H1 (cell line): ENCODE results near the gene PXT1. TPM values are rescaled to one million over a fixed set of nuclear protein-coding genes. Genes with fewer than 3 reads are reported as not detected.

ENCODE experiments used
- CTCF ChIA-PET: fragments of 300-600 bp; sonication (Branson Sonifier 250); formaldehyde crosslinking; loops from one replicate; lab custom pipeline; 2021; ENCODE audit not compliant: partially characterized antibody; lab: Charles Lee
- POLR2A ChIA-PET: fragments of 300-600 bp; sonication (Branson Sonifier 250); formaldehyde crosslinking; loops from one replicate; lab custom pipeline; 2021; ENCODE audit warnings: inconsistent platforms; ENCODE audit not compliant: partially characterized antibody; lab: Charles Lee
- DNase-seq, 2 experiments: peaks; one replicate each; pipeline versions ENCODE4 v3.0.0 to v3.0.0-alpha.2; 2010 to 2022; ENCODE audit warnings: low spot score in 2 of 2, low read depth in 1 of 2, mixed read lengths in 1 of 2
- FAIRE-seq: peaks from 2 replicates; lab custom pipeline; 2011; peaks lifted over from hg19 to GRCh38; lab: Jason Lieb, UNC
- H2AFZ ChIP-seq: 2 replicates; pipeline ENCODE4 v1.8.1; 2012; ENCODE audit warnings: low read length, inconsistent platforms
- H2AK5ac ChIP-seq: 2 replicates; pipeline ENCODE4 v1.6.1; 2013; ENCODE audit warnings: low read depth, low read length
- H2BK120ac ChIP-seq: replicated peaks from 2 replicates; pipeline ENCODE3; 2013; ENCODE audit warnings: low read depth, low read length, inconsistent platforms
- H2BK12ac ChIP-seq: 2 replicates; pipeline ENCODE4 v1.6.1; 2013; ENCODE audit warnings: low read depth, low read length
- H2BK15ac ChIP-seq: 2 replicates; pipeline ENCODE4 v1.6.1; 2013; ENCODE audit warnings: low read length
- H2BK20ac ChIP-seq: 2 replicates; pipeline ENCODE4 v1.6.1; 2013; ENCODE audit warnings: low read length
- H2BK5ac ChIP-seq: 2 replicates; pipeline ENCODE4 v1.6.1; 2013; ENCODE audit warnings: low read depth, low read length
- H3K14ac ChIP-seq: 2 replicates; pipeline ENCODE4 v1.6.1; 2013; ENCODE audit warnings: inconsistent platforms; ENCODE audit not compliant: insufficient read length
- H3K18ac ChIP-seq: 2 replicates; pipeline ENCODE4 v1.6.1; 2013; ENCODE audit warnings: low read length; ENCODE audit errors: extremely low read depth
- H3K23ac ChIP-seq: 2 replicates; pipeline ENCODE4 v1.6.1; 2013; ENCODE audit warnings: inconsistent platforms; ENCODE audit not compliant: insufficient read length
- H3K23me2 ChIP-seq: 2 replicates; pipeline ENCODE4 v1.6.1; 2013; ENCODE audit warnings: low read depth, low read length
- H3K27ac ChIP-seq: 2 replicates; pipeline ENCODE4 v1.6.1; 2011; ENCODE audit warnings: low read depth, low read length, inconsistent platforms
- H3K27me3 ChIP-seq, 4 experiments: replicated peaks in 1 of 4; 1 replicate in 1 of 4; 2 replicates in 3 of 4; pipeline versions ENCODE4 v1.6.1 to v1.8.1; 2011 to 2013; ENCODE audit warnings: low read length in 3 of 4, mild to moderate bottlenecking in 3 of 4, inconsistent platforms in 2 of 4, mixed read lengths in 2 of 4, moderate library complexity in 1 of 4; ENCODE audit not compliant: control insufficient read depth in 3 of 4, insufficient read depth in 3 of 4; ENCODE audit errors: extremely low read depth in 1 of 4
- H3K36me3 ChIP-seq, 4 experiments: 2 replicates each; pipeline versions ENCODE4 v1.6.1 to v1.8.1; 2011 to 2013; ENCODE audit warnings: mild to moderate bottlenecking in 4 of 4, low read length in 3 of 4, moderate library complexity in 2 of 4, control low read depth in 1 of 4, inconsistent platforms in 1 of 4; ENCODE audit not compliant: insufficient read depth in 4 of 4, control insufficient read depth in 2 of 4
- H3K4ac ChIP-seq: replicated peaks from 2 replicates; pipeline ENCODE3; 2013; ENCODE audit warnings: low read length, low read depth, mixed read lengths, inconsistent platforms; ENCODE audit not compliant: insufficient read length
- H3K4me1 ChIP-seq, 4 experiments: replicated peaks in 1 of 4; 1 replicate in 1 of 4; 2 replicates in 3 of 4; pipeline versions ENCODE4 v1.6.1 to v1.8.1; 2011 to 2013; ENCODE audit warnings: low read length in 3 of 4, inconsistent platforms in 2 of 4, mixed read lengths in 1 of 4; ENCODE audit not compliant: insufficient read depth in 4 of 4, control insufficient read depth in 3 of 4
- H3K4me2 ChIP-seq, 2 experiments: 2 replicates each; pipeline versions ENCODE4 v1.6.1 to v1.8.1; 2011 to 2013; ENCODE audit warnings: low read depth in 2 of 2, low read length in 2 of 2, control low read depth in 1 of 2, inconsistent platforms in 1 of 2, mild to moderate bottlenecking in 1 of 2; ENCODE audit not compliant: insufficient read depth in 1 of 2
- H3K4me3 ChIP-seq, 4 experiments: fragments of 200-600, 300-600 bp in 1 of 4; sonication (generic), shearing (Covaris generic), sonication (Bioruptor Twin) in 1 of 4; 2 replicates each; pipeline versions ENCODE4 v1.5.1 to v1.8.1; 2011 to 2016; ENCODE audit warnings: low read length in 4 of 4, low read depth in 3 of 4, control low read depth in 2 of 4, inconsistent platforms in 2 of 4, mild to moderate bottlenecking in 2 of 4, mixed read lengths in 1 of 4, moderate library complexity in 1 of 4; ENCODE audit not compliant: insufficient read depth in 2 of 4; ENCODE audit errors: extremely low read depth in 1 of 4
- H3K56ac ChIP-seq: replicated peaks from 2 replicates; pipeline ENCODE3; 2013; ENCODE audit warnings: low read depth, mild to moderate bottlenecking, mixed read lengths, low read length, inconsistent platforms; ENCODE audit not compliant: insufficient read length
- H3K79me1 ChIP-seq: 2 replicates; pipeline ENCODE4 v1.6.1; 2013; ENCODE audit warnings: low read depth, low read length, control low read depth
- H3K79me2 ChIP-seq, 2 experiments: 2 replicates each; pipeline versions ENCODE4 v1.6.1 to v1.8.1; 2012 to 2013; ENCODE audit warnings: low read length in 2 of 2, mild to moderate bottlenecking in 2 of 2, inconsistent platforms in 1 of 2; ENCODE audit not compliant: insufficient read depth in 2 of 2, control insufficient read depth in 1 of 2
- H3K9ac ChIP-seq, 4 experiments: replicated peaks in 1 of 4; 1 replicate in 1 of 4; 2 replicates in 3 of 4; pipeline versions ENCODE4 v1.6.1 to v1.8.1; 2011 to 2013; ENCODE audit warnings: low read depth in 3 of 4, low read length in 3 of 4, control low read depth in 2 of 4, mild to moderate bottlenecking in 2 of 4, moderate library complexity in 2 of 4, inconsistent platforms in 1 of 4; ENCODE audit errors: extremely low read depth in 1 of 4
- H3K9me3 ChIP-seq, 2 experiments: 2 replicates each; pipeline versions ENCODE4 v1.6.1 to v1.8.1; 2012 to 2013; ENCODE audit warnings: mild to moderate bottlenecking in 2 of 2, moderate library complexity in 2 of 2, control low read depth in 1 of 2, inconsistent platforms in 1 of 2, low read depth in 1 of 2, low read length in 1 of 2, mixed read lengths in 1 of 2; ENCODE audit not compliant: insufficient read depth in 2 of 2
- H4K20me1 ChIP-seq, 2 experiments: replicated peaks in 1 of 2; 2 replicates each; pipeline versions ENCODE3 to v1.8.1; 2011 to 2013; ENCODE audit warnings: inconsistent platforms in 2 of 2, low read length in 2 of 2, mild to moderate bottlenecking in 1 of 2; ENCODE audit not compliant: insufficient read depth in 2 of 2, control insufficient read depth in 1 of 2
- H4K5ac ChIP-seq: 2 replicates; pipeline ENCODE4 v1.6.1; 2013; ENCODE audit warnings: low read length, low read depth, mixed read lengths, inconsistent platforms; ENCODE audit not compliant: insufficient read length
- H4K8ac ChIP-seq: 2 replicates; pipeline ENCODE4 v1.8.0; 2013; ENCODE audit warnings: mild to moderate bottlenecking, moderate library complexity, low read length, inconsistent platforms; ENCODE audit not compliant: insufficient read depth; ENCODE audit errors: extremely low read depth
- H4K91ac ChIP-seq: replicated peaks from 2 replicates; pipeline ENCODE3; 2013; ENCODE audit warnings: low read length, mixed read lengths, inconsistent platforms; ENCODE audit not compliant: insufficient read length
- ATF2 ChIP-seq: IDR thresholded peaks from 2 replicates; pipeline ENCODE4 v1.6.1; 2012; ENCODE audit warnings: low read length, inconsistent platforms
- BCL11A ChIP-seq, 2 experiments: IDR thresholded peaks; one replicate each; pipeline ENCODE4 v1.6.1; 2011; ENCODE audit warnings: low read depth in 2 of 2, low read length in 2 of 2, mild to moderate bottlenecking in 2 of 2
- CEBPB ChIP-seq: IDR thresholded peaks from 2 replicates; pipeline ENCODE4 v1.6.1; 2012; ENCODE audit warnings: low read depth, low read length
- CHD2 ChIP-seq: IDR thresholded peaks from 2 replicates; pipeline ENCODE4 v1.6.1; 2012; ENCODE audit warnings: low read length, improper control_type of control experiment
- CTBP2 ChIP-seq: IDR thresholded peaks from 2 replicates; pipeline ENCODE4 v1.7.0; 2011; ENCODE audit warnings: borderline replicate concordance, mild to moderate bottlenecking, moderate library complexity, mixed read lengths, low read length; ENCODE audit not compliant: insufficient read depth, insufficient read length
- EZH2 ChIP-seq: fragments of 200-600 bp; sonication (generic); IDR thresholded peaks from 2 replicates; pipeline ENCODE4 v1.7.1; 2012; ENCODE audit warnings: low read depth, mild to moderate bottlenecking, moderate library complexity, low read length, inconsistent platforms; ENCODE audit not compliant: severe bottlenecking
- HDAC6 ChIP-seq: IDR thresholded peaks from one replicate; pipeline ENCODE4 v1.7.1; 2012; ENCODE audit warnings: low read depth, mild to moderate bottlenecking, inconsistent platforms, low read length, moderate library complexity
- JUN ChIP-seq: IDR thresholded peaks from 2 replicates; pipeline ENCODE4 v1.6.1; 2011; ENCODE audit warnings: low read depth, mild to moderate bottlenecking, improper control_type of control experiment, low read length
- RNF2 ChIP-seq: fragments of 200-900, 300-1000 bp; sonication (generic); IDR thresholded peaks from 2 replicates; pipeline ENCODE4 v1.7.1; 2016; ENCODE audit warnings: borderline replicate concordance, low read depth, mild to moderate bottlenecking, antibody characterized with exemption, low read length; ENCODE audit not compliant: poor library complexity, severe bottlenecking; ENCODE audit errors: missing control alignments
- SIN3A ChIP-seq, 2 experiments: IDR thresholded peaks in 1 of 2; conservative IDR thresholded peaks in 1 of 2; 2 replicates each; pipeline ENCODE4 v1.6.1; 2011 to 2012; ENCODE audit warnings: low read length in 2 of 2, improper control_type of control experiment in 1 of 2, low read depth in 1 of 2, mild to moderate bottlenecking in 1 of 2
- WGBS, 2 experiments: shearing (Covaris generic) in 1 of 2; methylation state at CpG; one replicate each; pipeline versions ENCODE4 v1.1.6 to v1.1.7; 2013 to 2015; ENCODE audit warnings: low lambda C conversion rate in 2 of 2, mixed read lengths in 2 of 2, inconsistent platforms in 1 of 2, low coverage in 1 of 2, missing lambda C conversion rate in 1 of 2; ENCODE audit not compliant: insufficient replicate concordance in 2 of 2, insufficient coverage in 1 of 2, insufficient read length in 1 of 2; ENCODE audit errors: extremely low coverage in 1 of 2, missing lambda C conversion rate in 1 of 2; 5-methylcytosine and 5-hydroxymethylcytosine counted together
- polyA plus RNA-seq, 7 experiments: library from polyadenylated mRNA; depleted of rRNA in 3 of 7; stranded (reverse) in 5 of 7; unstranded in 2 of 7; fragments of >200 nt in 5 of 7; fragments of 200-250 nt in 2 of 7; gene quantifications; 1 replicate in 5 of 7; 2 replicates in 1 of 7; 4 replicates in 1 of 7; pipeline versions ENCODE4 v1.2.1 to v1.2.3, GENCODE V29; 2011 to 2013; ENCODE audit warnings: missing spikeins in 2 of 7, mixed read lengths in 2 of 7
- total RNA-seq: library from RNA; stranded (reverse); fragmentation: NEBNext Ultra II Directional; extraction: Animal tissue kit (Norgen Biotek cat#: 25700); gene quantifications from 2 replicates; pipeline ENCODE4 v1.2.1, GENCODE V29; 2021

PXT1 gene
- total and polyA plus RNA-seq, 2 of the 8 experiments (the other 6 are each of a cell fraction or from before 2014, with no cell fraction given) = 0.06 TPM; not detected in 1

GRCh38 chr6:36374194-36374593 is 68.5 kb downstream of the PXT1 start:
- H2AK5ac ChIP-seq = no peak overlapping the region
- H3K4me1 ChIP-seq = peaks cover 0 to 10% (median 6%) of the 10 kb centered on the region in 4 experiments; a peak in 4 of 7 replicates
- no peak overlapping the region for H3K4me3 ChIP-seq
- no peaks in the 10 kb centered on the region for H3K27me3 ChIP-seq
- no peak overlapping the region for H2BK15ac ChIP-seq
- H2BK12ac ChIP-seq = no peak overlapping the region
- no peak for FAIRE-seq
- H3K23ac ChIP-seq = no peak overlapping the region
- H3K4me2 ChIP-seq = no peak overlapping the region
- no peak overlapping the region for H2BK120ac ChIP-seq
- no peak overlapping the region for H2BK5ac ChIP-seq
- H3K9ac ChIP-seq = no peak overlapping the region
- H4K20me1 ChIP-seq = no peaks in the 10 kb centered on the region
- H2AFZ ChIP-seq = no peak overlapping the region
- no peaks in the 10 kb centered on the region for H3K79me1 ChIP-seq
- no peak overlapping the region for H4K91ac ChIP-seq
- H4K5ac ChIP-seq = no peak overlapping the region
- 94% methylated on average over 4 of the region's 4 CpGs; no CpG with 5 or more reads in 1 of the 2 experiments for WGBS, 2 experiments
- H4K8ac ChIP-seq = no peak overlapping the region
- no peak overlapping the region for H3K27ac ChIP-seq
- CTCF ChIA-PET = interaction anchor here (0.6 to 1.8 kb wide), 10 partner anchors 10 to 355 kb away, joined by 3 to 6 read pairs (median 3); no protein-coding TSS in a partner anchor
- no peak for TF ChIP-seq JUN
- no peak for TF ChIP-seq CTBP2
- no peak for TF ChIP-seq CEBPB
- TF ChIP-seq RNF2 = no peak
- TF ChIP-seq SIN3A (conservative IDR thresholded peaks at IDR 0.05 in 1 of 2, IDR thresholded peaks at IDR 0.05 in 1 of 2; ENCODE audit: low read depth in 1 of 2, low read length in 2 of 2) = no peak
- TF ChIP-seq ATF2 = no peak
- no peak for TF ChIP-seq EZH2
- TF ChIP-seq CHD2 = no peak
- no peak for TF ChIP-seq HDAC6
- no peak for TF ChIP-seq BCL11A (IDR thresholded peaks at IDR 0.05; ENCODE audit: low read depth in 2 of 2, low read length in 2 of 2)
- TF ChIP-seq, all 59 proteins: peak for 0
- Histone ChIP-seq H3K18ac (no peak overlapping the region), H3K36me3 (no peaks in the 10 kb centered on the region), H3K9me3 (no peaks in the 10 kb centered on the region), H2BK20ac (no peak overlapping the region), H3K4ac (no peak overlapping the region), H3K23me2 (no peaks in the 10 kb centered on the region; the same call in 1 of the 2 replicates), H3K14ac (no peak overlapping the region), H3K56ac (no peak overlapping the region), H3K79me2 (no peaks in the 10 kb centered on the region)
- DNase-seq = no peak
- POLR2A ChIA-PET = interaction anchor here (0.7 to 0.9 kb wide), 2 partner anchors 11 to 226 kb away, joined by 3 read pairs; no protein-coding TSS in a partner anchor
